ENCODE results near the gene MFAP4. TPM values are rescaled to one million over a fixed set of nuclear protein-coding genes. Genes with fewer than 3 reads are reported as not detected.
"Not testable (repeated sequence)": the region's sequence is repeated elsewhere in the genome, so short reads cannot be mapped to it uniquely, and the experiment has no call there.

MFAP4 gene
- polyA plus RNA-seq, 1 donor from 2014 or later: not detected

DNA sequence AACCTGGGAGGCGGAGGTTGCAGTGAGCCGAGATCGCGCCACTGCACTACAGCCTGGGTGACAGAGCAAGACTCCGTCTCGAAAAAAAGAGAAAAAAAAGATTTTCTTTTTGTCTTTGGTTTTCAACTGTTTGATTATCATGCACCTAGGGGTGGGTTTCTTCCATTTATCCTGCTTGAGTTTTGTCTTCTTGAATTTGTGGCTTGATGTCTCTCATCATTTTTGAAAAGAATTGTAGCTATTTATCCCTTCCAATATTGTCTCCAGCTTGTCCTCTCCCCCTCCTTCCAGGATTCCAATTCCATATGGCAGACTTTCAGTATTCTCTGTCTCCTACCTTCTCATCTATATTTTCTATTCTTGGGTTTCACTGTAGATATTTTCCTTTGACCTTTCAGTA is 32.2 kb downstream of the MFAP4 start:
- Histone ChIP-seq H3K9ac (ENCODE audit: low read length) (no peak overlapping the region), H2AFZ (ENCODE audit: low read depth, low read length) (no peak overlapping the region), H3K4me2 (ENCODE audit: low read length) (no peak overlapping the region)

DNA sequence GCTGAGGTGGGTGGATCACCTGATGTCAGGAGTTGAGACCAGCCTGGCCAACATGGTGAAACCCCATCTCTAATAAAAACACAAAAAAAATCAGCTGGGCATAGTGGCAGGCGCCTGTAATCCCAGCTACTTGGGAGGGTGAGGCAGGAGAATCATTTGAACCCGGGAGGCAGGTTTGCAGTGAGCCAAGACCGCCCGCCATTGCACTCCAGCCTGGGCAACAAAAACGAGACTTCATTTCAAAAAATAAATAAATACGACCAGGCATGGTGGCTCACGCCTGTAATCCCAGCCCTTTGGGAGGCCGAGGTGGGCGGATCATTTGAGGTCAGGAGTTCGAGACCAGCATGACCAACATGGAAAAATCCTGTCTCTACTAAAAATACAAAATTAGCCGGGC is 33.6 kb downstream of the MFAP4 start:
- H3K27ac ChIP-seq (ENCODE audit: low read length); H3K4me2 ChIP-seq (ENCODE audit: low read length); H4K20me1 ChIP-seq (ENCODE audit: insufficient read depth); H3F3A ChIP-seq (ENCODE audit: insufficient read depth, low read length, poor library complexity, severe bottlenecking); H3K36me3 ChIP-seq (ENCODE audit: insufficient read depth, low read length); H3K9me3 ChIP-seq (ENCODE audit: low read length); H2AFZ ChIP-seq (ENCODE audit: low read depth, low read length); H3K9ac ChIP-seq (ENCODE audit: low read length); H3K27me3 ChIP-seq (ENCODE audit: insufficient read depth, low read depth, low read length); H3K4me3 ChIP-seq (ENCODE audit: low read length); H3K79me2 ChIP-seq (replicated peaks; ENCODE audit: insufficient read depth, low read length); H3K9me2 ChIP-seq (ENCODE audit: insufficient read depth, low read length): not testable (repeated sequence)

More for the DNA sequence above, 32.2 kb downstream of the MFAP4 start:
- H3K27ac ChIP-seq (ENCODE audit: low read length): no peak overlapping the region
- H4K20me1 ChIP-seq (ENCODE audit: insufficient read depth): no peaks in the 10 kb centered on the region
- H3K9me2 ChIP-seq (ENCODE audit: insufficient read depth, low read length): no peaks in the 10 kb centered on the region
- no peaks in the 10 kb centered on the region for H3K27me3 ChIP-seq (ENCODE audit: insufficient read depth, low read depth, low read length)
- H3F3A ChIP-seq (ENCODE audit: insufficient read depth, low read length, poor library complexity, severe bottlenecking): no peaks in the 10 kb centered on the region
- H3K79me2 ChIP-seq (replicated peaks; ENCODE audit: insufficient read depth, low read length): no peaks in the 10 kb centered on the region
- no peaks in the 10 kb centered on the region for H3K9me3 ChIP-seq (ENCODE audit: low read length)
- H3K36me3 ChIP-seq (ENCODE audit: insufficient read depth, low read length): peaks cover 10% of the 10 kb centered on the region
- H3K4me3 ChIP-seq (ENCODE audit: low read length): no peak overlapping the region
- TF ChIP-seq, protein P1, sequence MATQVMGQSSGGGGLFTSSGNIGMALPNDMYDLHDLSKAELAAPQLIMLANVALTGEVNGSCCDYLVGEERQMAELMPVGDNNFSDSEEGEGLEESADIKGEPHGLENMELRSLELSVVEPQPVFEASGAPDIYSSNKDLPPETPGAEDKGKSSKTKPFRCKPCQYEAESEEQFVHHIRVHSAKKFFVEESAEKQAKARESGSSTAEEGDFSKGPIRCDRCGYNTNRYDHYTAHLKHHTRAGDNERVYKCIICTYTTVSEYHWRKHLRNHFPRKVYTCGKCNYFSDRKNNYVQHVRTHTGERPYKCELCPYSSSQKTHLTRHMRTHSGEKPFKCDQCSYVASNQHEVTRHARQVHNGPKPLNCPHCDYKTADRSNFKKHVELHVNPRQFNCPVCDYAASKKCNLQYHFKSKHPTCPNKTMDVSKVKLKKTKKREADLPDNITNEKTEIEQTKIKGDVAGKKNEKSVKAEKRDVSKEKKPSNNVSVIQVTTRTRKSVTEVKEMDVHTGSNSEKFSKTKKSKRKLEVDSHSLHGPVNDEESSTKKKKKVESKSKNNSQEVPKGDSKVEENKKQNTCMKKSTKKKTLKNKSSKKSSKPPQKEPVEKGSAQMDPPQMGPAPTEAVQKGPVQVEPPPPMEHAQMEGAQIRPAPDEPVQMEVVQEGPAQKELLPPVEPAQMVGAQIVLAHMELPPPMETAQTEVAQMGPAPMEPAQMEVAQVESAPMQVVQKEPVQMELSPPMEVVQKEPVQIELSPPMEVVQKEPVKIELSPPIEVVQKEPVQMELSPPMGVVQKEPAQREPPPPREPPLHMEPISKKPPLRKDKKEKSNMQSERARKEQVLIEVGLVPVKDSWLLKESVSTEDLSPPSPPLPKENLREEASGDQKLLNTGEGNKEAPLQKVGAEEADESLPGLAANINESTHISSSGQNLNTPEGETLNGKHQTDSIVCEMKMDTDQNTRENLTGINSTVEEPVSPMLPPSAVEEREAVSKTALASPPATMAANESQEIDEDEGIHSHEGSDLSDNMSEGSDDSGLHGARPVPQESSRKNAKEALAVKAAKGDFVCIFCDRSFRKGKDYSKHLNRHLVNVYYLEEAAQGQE (IDR thresholded peaks at IDR 0.05; ENCODE audit: borderline replicate concordance): no peak
- TF ChIP-seq RAD21 (conservative IDR thresholded peaks at IDR 0.05): no peak
- no peak for TF ChIP-seq POLR2AphosphoS5 (IDR thresholded peaks at IDR 0.05)
- TF ChIP-seq EZH2 (IDR thresholded peaks at IDR 0.05; ENCODE audit: borderline replicate concordance, insufficient read depth, low read length, poor library complexity, severe bottlenecking): no peak
- no peak for TF ChIP-seq TAF1 (IDR thresholded peaks at IDR 0.05; ENCODE audit: low read depth)
- TF ChIP-seq CTCF (IDR thresholded peaks at IDR 0.05; ENCODE audit: poor library complexity, severe bottlenecking): no peak

DNA sequence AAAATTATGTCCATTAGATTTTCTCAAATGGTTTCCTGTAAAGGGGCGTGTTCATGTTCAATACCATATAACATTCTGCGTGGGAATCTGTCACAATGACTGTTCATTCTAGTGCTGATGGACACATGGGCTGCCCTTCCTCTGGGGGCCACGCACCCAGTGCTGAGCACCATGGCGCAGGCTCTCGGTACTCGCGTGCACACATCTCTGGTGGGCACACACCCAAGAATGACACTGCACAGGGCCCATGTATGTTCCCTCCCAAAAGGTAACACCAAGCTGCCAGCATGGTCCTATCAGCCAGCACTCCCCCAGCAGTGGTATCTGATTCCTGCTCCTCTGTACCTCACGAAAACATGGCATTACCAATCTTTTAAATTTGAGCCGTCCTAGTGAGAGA is 38.2 kb downstream of the MFAP4 start:
- H4K20me1 ChIP-seq (ENCODE audit: insufficient read depth): no peaks in the 10 kb centered on the region
- H3K9ac ChIP-seq (ENCODE audit: low read length): no peak overlapping the region
- H2AFZ ChIP-seq (ENCODE audit: low read depth, low read length): no peak overlapping the region
- no peaks in the 10 kb centered on the region for H3K79me2 ChIP-seq (replicated peaks; ENCODE audit: insufficient read depth, low read length)
- TF ChIP-seq RAD21 (conservative IDR thresholded peaks at IDR 0.05) (no peak), EZH2 (IDR thresholded peaks at IDR 0.05; ENCODE audit: borderline replicate concordance, insufficient read depth, low read length, poor library complexity, severe bottlenecking) (no peak)
- no peak overlapping the region for H3K4me3 ChIP-seq (ENCODE audit: low read length)
- H3K27ac ChIP-seq (ENCODE audit: low read length): no peak overlapping the region
- no peaks in the 10 kb centered on the region for H3K9me3 ChIP-seq (ENCODE audit: low read length)
- H3K27me3 ChIP-seq (ENCODE audit: insufficient read depth, low read depth, low read length): no peaks in the 10 kb centered on the region
- no peak overlapping the region for H3K4me2 ChIP-seq (ENCODE audit: low read length)
- H3K9me2 ChIP-seq (ENCODE audit: insufficient read depth, low read length): no peaks in the 10 kb centered on the region
- no peaks in the 10 kb centered on the region for H3K36me3 ChIP-seq (ENCODE audit: insufficient read depth, low read length)
- H3F3A ChIP-seq (ENCODE audit: insufficient read depth, low read length, poor library complexity, severe bottlenecking): no peaks in the 10 kb centered on the region

Measured in neural cell (in vitro differentiated cells).